Brain pericyte (primary cell): ENCODE measurements around the gene AARSD1.
A peak's percentile ranks its signal among the peaks of the same experiment; 100 is the strongest.
"Not testable (repeated sequence)": the region's sequence is repeated elsewhere in the genome, so short reads cannot be mapped to it uniquely, and the experiment has no call there.

Experiments used
- DNase-seq: peaks from one replicate; pipeline ENCODE4 v3.0.0-alpha.2; 2012; ENCODE audit warnings: low read depth, low spot score

The AARSD1 gene

DNA sequence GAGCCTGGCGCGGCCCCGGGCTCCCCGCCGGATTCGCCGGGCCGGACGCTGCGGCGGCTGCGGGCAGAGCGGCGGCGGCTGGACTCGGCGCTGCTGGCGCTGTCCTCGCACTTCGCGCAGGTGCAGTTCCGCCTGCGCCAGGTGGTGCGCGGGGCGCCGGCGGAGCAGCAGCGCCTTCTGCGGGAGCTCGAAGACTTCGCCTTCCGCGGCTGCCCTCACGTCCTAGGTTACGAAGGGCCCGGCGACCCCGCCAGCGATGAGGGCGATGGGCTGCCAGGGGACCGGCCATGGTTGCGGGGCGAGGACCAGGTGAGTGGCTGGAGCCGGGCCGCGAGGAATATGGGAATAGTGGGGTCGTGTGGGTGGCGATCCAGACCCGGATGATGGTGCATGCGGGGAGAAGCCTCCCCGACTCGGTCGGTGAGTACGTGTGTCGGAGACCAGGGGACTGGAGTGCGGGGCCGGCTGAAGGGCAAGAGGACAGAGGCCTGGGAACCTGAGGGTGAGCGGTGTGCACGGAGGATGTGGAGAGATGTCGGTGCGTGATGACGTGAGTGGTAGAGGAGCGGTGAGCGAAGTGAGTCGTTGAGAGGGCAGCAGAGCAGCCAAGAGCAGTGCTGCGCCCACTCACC lies 16.6 kb upstream of the AARSD1 start:
- no peak for DNase-seq

DNA sequence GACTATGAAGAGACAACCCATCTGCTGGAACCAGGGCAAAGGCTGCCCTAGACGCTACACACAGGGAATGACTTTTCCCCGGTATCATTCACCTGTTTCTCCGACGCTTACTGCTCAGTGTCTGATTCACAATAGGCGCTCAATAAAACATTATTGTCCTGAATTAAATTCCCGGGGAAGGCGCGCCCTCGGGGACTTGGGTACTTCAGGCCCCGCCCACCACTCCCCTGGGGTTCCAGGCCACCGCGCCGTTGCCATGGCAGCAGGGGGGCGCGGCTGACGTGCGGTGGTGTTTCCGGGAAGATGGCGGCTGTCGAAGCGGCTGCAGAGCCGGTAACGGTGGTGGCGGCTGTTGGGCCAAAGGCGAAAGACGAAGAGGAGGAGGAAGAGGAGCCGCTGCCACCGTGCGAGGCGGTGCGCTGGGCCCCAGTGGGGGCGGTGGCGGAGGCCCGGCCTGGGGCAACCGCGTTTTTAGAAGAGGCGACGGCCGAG lies 16.1 kb upstream of the AARSD1 start, which contains the start of gene RUNDC1:
RUNDC1 (plus strand) TSS at position 292 of the 492 bp plus-strand sequence; CDS start at position 304, 12 bp downstream.
- DNase-seq: peak; percentile 21

DNA sequence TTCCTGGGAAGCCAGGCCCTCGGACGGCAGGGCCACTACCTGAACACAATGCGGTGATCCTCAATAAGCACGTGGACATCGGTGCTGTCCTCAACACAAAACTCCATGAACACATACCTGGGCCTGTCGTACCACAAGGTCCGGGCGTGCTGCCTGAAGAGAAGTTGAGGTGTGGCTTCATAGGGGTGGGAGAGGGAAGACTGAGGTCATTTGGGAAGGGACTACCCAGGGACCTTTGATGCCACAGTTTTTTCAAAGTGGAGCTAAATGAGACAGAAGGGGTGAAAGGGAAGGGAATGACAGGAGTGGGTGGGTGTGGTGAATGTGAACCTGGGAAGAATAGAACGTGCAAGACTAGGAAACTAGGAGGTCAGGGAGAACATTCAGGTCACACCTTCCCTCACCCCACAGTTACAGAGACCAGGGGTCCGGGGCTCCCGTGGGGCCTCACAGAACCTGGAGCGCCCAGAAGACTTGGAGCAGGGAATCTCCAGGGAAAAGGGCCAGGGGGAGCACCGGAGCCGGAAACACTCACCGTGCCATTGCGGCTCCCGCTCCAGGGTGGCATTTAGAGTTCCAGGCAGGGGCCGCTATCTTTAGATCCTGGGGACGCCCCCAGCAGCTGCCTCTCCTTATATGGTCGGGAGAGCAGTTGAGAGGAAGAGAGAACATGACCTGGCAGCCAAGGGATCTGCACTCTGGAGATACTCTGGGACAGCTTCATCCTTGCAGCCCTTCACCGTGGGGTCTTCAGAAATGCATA lies 15.4 kb upstream of the AARSD1 start, which contains the start of gene PTGES3L:
PTGES3L (minus strand) TSS at position 570 of the 763 bp plus-strand sequence; CDS start at position 543, 27 bp downstream.
- DNase-seq: no peak

DNA sequence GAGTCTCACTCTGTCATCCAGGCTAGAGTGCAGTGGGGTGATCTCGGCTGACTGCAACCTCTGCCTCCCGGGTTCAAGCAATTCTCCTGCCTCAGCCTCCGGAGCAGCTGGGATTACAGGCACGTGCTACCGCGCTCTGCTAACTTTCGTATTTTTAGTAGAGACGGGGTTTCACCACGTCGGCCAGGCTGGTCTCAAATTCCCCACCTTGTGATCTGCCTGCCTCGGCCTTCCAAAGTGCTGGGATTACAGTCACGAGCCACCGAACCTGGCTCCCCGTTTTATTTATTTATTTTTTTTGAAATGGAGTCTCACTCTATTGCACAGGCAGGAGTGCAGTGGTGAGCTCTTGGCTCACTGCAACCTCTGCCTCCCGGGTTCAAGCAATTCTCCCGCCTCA lies 11.4 kb upstream of the AARSD1 start:
- not testable (repeated sequence) for DNase-seq

GRCh38 chr17:42975265-42975664 lies 11.0 kb upstream of the AARSD1 start:
- DNase-seq: no peak

- not testable (repeated sequence) for DNase-seq
Observed at GRCh38 chr17:42973323-42973722, 9.1 kb upstream of the AARSD1 start.

DNA sequence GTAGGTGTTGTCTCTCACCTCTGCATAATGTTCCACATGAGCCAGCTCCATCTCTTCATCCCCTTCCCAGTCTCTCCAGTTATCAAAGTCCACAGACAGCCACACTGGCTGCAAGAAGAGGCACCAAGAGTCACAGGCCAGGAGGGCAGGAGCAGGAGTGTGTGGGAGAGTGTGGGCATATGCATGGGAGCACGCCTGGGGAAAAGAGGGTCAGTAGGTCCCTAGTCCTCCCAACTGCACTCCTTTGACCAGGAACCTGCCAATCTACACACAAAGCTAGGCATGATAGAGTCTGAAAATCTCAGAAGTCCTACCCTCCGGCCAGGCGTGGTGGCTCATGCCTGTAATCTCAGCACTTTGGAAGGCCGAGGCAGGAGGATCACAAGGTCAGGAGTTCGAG lies 7.3 kb upstream of the AARSD1 start:
- DNase-seq: no peak

DNA sequence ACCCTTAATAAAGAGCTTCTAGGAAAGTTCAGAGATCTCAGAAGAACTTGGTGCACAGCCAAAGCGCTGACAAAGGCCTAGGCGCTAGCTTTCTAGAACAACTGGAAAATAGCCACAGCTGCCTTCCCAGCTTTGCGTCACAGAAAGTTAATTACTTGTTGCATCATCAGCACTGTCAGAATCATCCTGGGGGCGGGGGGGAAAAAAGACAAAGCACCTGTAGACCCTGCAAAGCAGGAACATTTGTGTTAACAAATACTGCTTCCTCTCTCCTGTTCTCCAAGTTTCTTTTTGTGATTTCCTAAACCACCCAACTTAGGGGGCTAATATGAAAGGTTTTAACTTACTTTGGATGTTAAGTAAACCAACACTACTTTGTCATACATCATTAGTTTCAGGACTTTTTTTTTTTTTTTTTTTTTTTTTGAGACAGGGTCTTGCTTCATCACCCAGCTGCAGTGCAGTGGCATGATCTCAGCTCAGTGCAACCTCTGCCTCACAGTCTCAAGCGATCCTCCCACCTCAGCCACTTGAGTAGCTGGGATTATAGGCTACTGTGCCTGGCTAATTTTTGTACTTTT lies 4.8 kb upstream of the AARSD1 start:
- no peak for DNase-seq

DNA sequence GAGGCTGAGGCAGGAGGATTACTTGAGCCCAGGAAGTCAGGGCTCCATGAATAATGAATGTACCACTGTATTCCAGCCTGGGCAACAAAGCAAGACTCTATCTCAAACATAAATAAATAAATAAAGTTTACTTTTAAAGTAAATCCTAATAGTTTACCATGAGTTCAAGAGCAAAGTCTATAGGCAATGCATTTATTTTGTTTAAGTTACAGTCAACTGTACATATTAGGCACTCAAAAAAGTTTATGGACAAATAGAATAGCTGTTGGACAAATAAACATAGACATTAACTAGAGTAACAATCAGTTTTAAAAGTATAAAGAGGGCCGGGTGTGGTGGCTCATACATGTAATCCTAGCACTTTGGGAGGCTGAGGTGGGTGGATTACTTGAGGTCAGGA lies 3.7 kb upstream of the AARSD1 start:
- no peak for DNase-seq

DNA sequence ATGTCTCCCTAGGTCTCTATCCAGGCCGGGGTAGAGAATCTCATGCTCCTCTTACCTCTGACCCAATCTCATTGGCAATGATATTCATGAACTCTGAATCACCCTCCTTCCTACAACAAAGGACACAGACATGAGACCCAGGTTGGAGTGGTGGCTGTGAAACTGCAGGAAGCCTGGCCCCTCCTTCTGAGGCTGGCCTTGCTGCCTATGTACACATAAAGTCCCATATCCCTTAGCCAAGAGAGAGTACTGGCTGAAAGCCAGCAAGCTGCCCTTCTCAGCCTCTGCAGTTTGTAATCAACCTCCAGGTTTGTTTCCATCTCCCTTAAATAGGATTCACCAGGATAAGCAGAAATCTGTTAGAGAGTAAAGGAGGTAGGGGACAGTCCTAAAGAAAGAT lies 10.6 kb downstream of the AARSD1 start:
- no peak for DNase-seq

DNA sequence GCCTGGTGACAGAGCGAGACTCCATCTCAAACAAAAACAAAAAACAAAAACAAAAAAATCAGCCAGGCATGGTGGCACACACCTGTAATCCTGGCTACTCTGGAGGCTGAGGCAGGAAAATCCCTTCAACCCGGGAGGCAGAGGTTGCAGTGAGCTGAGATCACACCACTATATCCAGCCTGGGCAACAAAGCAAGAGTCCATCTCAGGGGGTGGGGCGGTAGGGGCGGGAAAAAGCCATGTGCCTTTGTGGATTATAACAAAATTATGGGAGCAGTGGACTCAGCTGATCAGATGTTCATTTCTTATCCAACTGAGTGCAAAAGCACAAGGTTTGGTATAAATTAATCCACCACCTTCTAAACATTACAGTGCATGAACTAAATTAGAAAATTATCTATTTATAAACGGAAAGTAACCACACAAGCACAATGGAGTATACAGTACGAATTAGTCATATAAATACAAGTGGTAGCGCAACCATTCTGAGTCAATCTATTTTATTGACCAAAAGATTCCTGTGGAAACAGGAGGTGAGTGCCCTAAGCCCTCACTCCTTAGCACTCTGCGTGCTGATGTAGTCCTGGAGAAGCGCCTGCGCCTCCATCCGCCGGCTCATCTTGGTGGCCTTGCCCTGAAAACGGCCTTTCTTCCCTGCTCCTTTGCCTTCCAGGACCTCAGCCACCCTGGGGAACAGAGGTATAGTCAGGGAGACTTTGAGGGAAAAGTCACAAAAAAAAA lies 14.0 kb downstream of the AARSD1 start:
- DNase-seq: no peak

DNA sequence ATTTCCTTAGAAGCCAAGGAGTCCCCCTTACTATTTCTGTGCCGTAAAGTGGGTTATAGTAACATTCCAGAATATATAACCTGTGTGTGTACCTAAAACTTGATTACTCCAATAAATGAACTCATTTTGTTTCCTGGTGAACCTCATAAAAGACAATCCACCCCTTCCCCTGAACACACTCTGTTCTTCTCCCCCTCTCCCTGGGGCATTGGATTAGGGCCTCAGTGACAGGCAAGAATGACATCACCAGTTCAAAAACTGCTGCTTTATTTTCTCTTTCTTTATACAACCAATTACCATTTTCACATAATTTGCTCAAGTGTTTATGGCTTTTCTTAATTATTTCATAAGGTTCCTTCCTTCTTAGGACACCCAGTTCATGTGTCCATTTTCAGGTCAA lies 17.4 kb downstream of the AARSD1 start:
- DNase-seq: no peak

GRCh38 chr17:42944211-42944610 lies 20.0 kb downstream of the AARSD1 start:
- no peak for DNase-seq

- peak; percentile 13 for DNase-seq
Observed at GRCh38 chr17:42937712-42938596, 26.3 kb downstream of the AARSD1 start.

GRCh38 chr17:42929497-42929844 lies 34.8 kb downstream of the AARSD1 start:
- no peak for DNase-seq

GRCh38 chr17:42928714-42929496 lies 35.3 kb downstream of the AARSD1 start:
- peak; percentile 15 for DNase-seq

- no peak for DNase-seq
Observed at GRCh38 chr17:42924891-42925290, 39.4 kb downstream of the AARSD1 start.

GRCh38 chr17:42923472-42923871 lies 40.8 kb downstream of the AARSD1 start:
- not testable (repeated sequence) for DNase-seq

- DNase-seq: no peak
Observed at GRCh38 chr17:42922294-42922693, 42.0 kb downstream of the AARSD1 start.

DNA sequence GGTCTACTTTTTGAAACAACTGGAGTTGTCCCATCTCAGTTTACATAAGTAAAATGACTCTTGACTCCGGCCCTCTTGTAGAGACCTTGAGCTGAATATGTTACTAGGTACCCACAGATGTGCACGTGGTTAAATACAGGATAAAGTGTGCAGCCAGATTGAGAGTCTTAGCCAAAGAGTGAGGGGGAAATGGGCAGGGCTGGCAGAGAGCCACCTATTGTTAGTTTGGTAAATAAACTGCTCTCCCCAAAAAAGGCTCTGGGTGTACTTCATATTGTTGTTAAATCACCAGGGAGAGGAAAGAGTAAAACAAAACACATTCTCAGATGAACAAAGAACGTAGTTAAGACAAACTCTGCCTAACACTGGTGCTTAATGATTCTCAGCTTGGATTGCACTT lies 43.3 kb downstream of the AARSD1 start:
- DNase-seq: no peak
